Measurements from ENCODE around the gene MRPL10.

Gene MRPL10

GRCh38 chr17:47873200-47874090, 42.1 kb upstream of the MRPL10 start:
- Histone ChIP-seq H3K36me3 (ENCODE audit: insufficient read depth, low read length) (no peaks in the 10 kb centered on the region), H3K27me3 (ENCODE audit: insufficient read depth, low read length, poor library complexity) (peaks cover 33% of the 10 kb centered on the region), H3K4me2 (ENCODE audit: insufficient read depth, low read length) (no peak overlapping the region)

DNA sequence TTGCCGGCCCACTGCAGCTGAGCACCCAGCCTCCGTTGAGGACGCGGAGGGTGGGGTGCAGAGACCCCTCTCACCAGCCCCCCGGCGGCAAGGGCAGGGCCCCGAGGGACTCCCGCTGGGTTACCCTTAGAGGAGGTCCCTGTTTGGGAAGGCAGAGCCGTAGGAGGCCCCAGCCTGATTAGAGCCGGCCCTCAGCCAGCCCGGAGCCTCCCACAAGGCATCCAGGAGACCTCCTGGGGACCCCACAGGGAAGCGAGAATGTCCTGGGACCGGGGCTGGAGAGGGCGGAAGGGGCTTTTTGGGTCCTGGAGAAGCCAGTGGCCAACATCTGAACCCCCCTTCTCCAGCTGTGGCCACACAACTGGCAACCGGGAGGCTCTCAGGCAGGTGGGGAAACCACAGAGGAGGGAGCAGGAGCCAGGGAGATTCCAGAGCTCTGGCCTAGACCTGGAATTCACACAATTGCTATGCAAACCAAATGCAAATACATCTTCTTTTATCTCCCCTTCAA, 41.4 kb upstream of the MRPL10 start:
- Histone ChIP-seq H3K9ac (ENCODE audit: low read depth, low read length) (no peak overlapping the region), H3K36me3 (ENCODE audit: insufficient read depth, low read length) (no peaks in the 10 kb centered on the region), H3K9me3 (ENCODE audit: insufficient read depth, low read length, severe bottlenecking) (no peaks in the 10 kb centered on the region)

More at GRCh38 chr17:47873200-47874090, 42.1 kb upstream of the MRPL10 start:
- TF ChIP-seq EZH2 (IDR thresholded peaks at IDR 0.05; ENCODE audit: borderline replicate concordance, low read depth, low read length, severe bottlenecking), result no peak
- TF ChIP-seq, protein P1, sequence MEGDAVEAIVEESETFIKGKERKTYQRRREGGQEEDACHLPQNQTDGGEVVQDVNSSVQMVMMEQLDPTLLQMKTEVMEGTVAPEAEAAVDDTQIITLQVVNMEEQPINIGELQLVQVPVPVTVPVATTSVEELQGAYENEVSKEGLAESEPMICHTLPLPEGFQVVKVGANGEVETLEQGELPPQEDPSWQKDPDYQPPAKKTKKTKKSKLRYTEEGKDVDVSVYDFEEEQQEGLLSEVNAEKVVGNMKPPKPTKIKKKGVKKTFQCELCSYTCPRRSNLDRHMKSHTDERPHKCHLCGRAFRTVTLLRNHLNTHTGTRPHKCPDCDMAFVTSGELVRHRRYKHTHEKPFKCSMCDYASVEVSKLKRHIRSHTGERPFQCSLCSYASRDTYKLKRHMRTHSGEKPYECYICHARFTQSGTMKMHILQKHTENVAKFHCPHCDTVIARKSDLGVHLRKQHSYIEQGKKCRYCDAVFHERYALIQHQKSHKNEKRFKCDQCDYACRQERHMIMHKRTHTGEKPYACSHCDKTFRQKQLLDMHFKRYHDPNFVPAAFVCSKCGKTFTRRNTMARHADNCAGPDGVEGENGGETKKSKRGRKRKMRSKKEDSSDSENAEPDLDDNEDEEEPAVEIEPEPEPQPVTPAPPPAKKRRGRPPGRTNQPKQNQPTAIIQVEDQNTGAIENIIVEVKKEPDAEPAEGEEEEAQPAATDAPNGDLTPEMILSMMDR (IDR thresholded peaks at IDR 0.05; ENCODE audit: borderline replicate concordance, extremely low read depth, low read length, poor library complexity, severe bottlenecking), result no peak
- H3K4me3 ChIP-seq (ENCODE audit: low read depth in 1 of 2, low read length in 2 of 2), result no peak overlapping the region
- H4K20me1 ChIP-seq (ENCODE audit: insufficient read depth, low read length), result no peaks in the 10 kb centered on the region
- no peaks in the 10 kb centered on the region for H3K79me2 ChIP-seq (ENCODE audit: insufficient read depth, low read length)
- ATAC-seq (ENCODE audit: insufficient read depth, low read depth), result no peak
- no peak overlapping the region for H3K27ac ChIP-seq (ENCODE audit: low read length)
- DNase-seq, result no peak
- no peaks in the 10 kb centered on the region for H3K4me1 ChIP-seq (ENCODE audit: insufficient read depth, low read length)
- H3K9me3 ChIP-seq (ENCODE audit: insufficient read depth, low read length, severe bottlenecking), result no peaks in the 10 kb centered on the region
- no peak overlapping the region for H2AFZ ChIP-seq (ENCODE audit: low read depth, low read length)
- H3K9ac ChIP-seq (ENCODE audit: low read depth, low read length), result no peak overlapping the region

GRCh38 chr17:47872019-47872650, 40.8 kb upstream of the MRPL10 start:
- Histone ChIP-seq H3K4me2 (ENCODE audit: insufficient read depth, low read length) (no peak overlapping the region), H3K36me3 (ENCODE audit: insufficient read depth, low read length) (no peaks in the 10 kb centered on the region), H4K20me1 (ENCODE audit: insufficient read depth, low read length) (no peaks in the 10 kb centered on the region), H3K9me3 (ENCODE audit: insufficient read depth, low read length, severe bottlenecking) (no peaks in the 10 kb centered on the region), H3K79me2 (ENCODE audit: insufficient read depth, low read length) (no peaks in the 10 kb centered on the region), H3K27me3 (ENCODE audit: insufficient read depth, low read length, poor library complexity) (peaks cover 26% of the 10 kb centered on the region), H3K4me3 (ENCODE audit: low read depth in 1 of 2, low read length in 2 of 2) (no peak overlapping the region), H3K27ac (ENCODE audit: low read length) (no peak overlapping the region), H2AFZ (ENCODE audit: low read depth, low read length) (no peak overlapping the region), H3K4me1 (ENCODE audit: insufficient read depth, low read length) (no peaks in the 10 kb centered on the region), H3K9ac (ENCODE audit: low read depth, low read length) (no peak overlapping the region)
- no peak for TF ChIP-seq EZH2 (IDR thresholded peaks at IDR 0.05; ENCODE audit: borderline replicate concordance, low read depth, low read length, severe bottlenecking)
- TF ChIP-seq, protein P1 (IDR thresholded peaks at IDR 0.05; ENCODE audit: borderline replicate concordance, extremely low read depth, low read length, poor library complexity, severe bottlenecking), result no peak
- ATAC-seq (ENCODE audit: insufficient read depth, low read depth) (no peak), DNase-seq (no peak)

More for the DNA sequence above, 41.4 kb upstream of the MRPL10 start:
- H3K4me2 ChIP-seq (ENCODE audit: insufficient read depth, low read length), result no peak overlapping the region
- DNase-seq (no peak), ATAC-seq (ENCODE audit: insufficient read depth, low read depth) (no peak)
- no peaks in the 10 kb centered on the region for H4K20me1 ChIP-seq (ENCODE audit: insufficient read depth, low read length)
- no peak overlapping the region for H2AFZ ChIP-seq (ENCODE audit: low read depth, low read length)
- H3K27ac ChIP-seq (ENCODE audit: low read length), result no peak overlapping the region
- no peaks in the 10 kb centered on the region for H3K4me1 ChIP-seq (ENCODE audit: insufficient read depth, low read length)
- H3K4me3 ChIP-seq (ENCODE audit: low read depth in 1 of 2, low read length in 2 of 2), result no peak overlapping the region
- H3K27me3 ChIP-seq (ENCODE audit: insufficient read depth, low read length, poor library complexity), result peaks cover 26% of the 10 kb centered on the region
- H3K79me2 ChIP-seq (ENCODE audit: insufficient read depth, low read length), result no peaks in the 10 kb centered on the region
- TF ChIP-seq, protein P1 (IDR thresholded peaks at IDR 0.05; ENCODE audit: borderline replicate concordance, extremely low read depth, low read length, poor library complexity, severe bottlenecking), result no peak
- no peak for TF ChIP-seq EZH2 (IDR thresholded peaks at IDR 0.05; ENCODE audit: borderline replicate concordance, low read depth, low read length, severe bottlenecking)

All from DND-41 (cell line).